ENCODE measurements around the gene TFPI. TPM values are rescaled to one million over a fixed set of nuclear protein-coding genes. Genes with fewer than 3 reads are reported as not detected.

The TFPI gene
- polyA plus RNA-seq, 2 of the 4 experiments (the other 2 are of a cell fraction), result 14.3 to 104 TPM

- WGBS (ENCODE audit: missing lambda C conversion rate), result 34% methylated on average over 1 of the region's 1 CpG
- ATAC-seq (peak in 1 of 2 experiments; percentile 9; a peak in 1 of 6 replicates), DNase-seq (ENCODE audit: low read depth in 1 of 2, low spot score in 1 of 2) (no peak), FAIRE-seq (no peak)
- ChIA-PET CTCF (interaction anchor here (0.7 to 8.7 kb wide), 4 partner anchors 15 to 51 kb away, joined by 3 to 56 read pairs (median 15); no protein-coding TSS in a partner anchor), POLR2A (no interaction called here)
- no peak for TF ChIP-seq EHMT2 (IDR thresholded peaks at IDR 0.05; ENCODE audit: low read depth)
- no peak for TF ChIP-seq HES2 (IDR thresholded peaks at IDR 0.05)
- no peak for TF ChIP-seq KDM5A (IDR thresholded peaks at IDR 0.05)
- TF ChIP-seq CEBPB (IDR thresholded peaks at IDR 0.05), result no peak
- no peak for TF ChIP-seq FOSB (CRISPR knock-in tag; IDR thresholded peaks at IDR 0.05)
- no peak for TF ChIP-seq RFX5 (IDR thresholded peaks at IDR 0.05)
- TF ChIP-seq FOXS1 (CRISPR knock-in tag; IDR thresholded peaks at IDR 0.05), result no peak
- TF ChIP-seq ESRRA (IDR thresholded peaks at IDR 0.05; ENCODE audit: borderline replicate concordance, low read length), result no peak
- TF ChIP-seq TP53 (CRISPR knock-in tag; IDR thresholded peaks at IDR 0.05), result no peak
- TF ChIP-seq NFE2L2 (conservative IDR thresholded peaks at IDR 0.05; ENCODE audit: low read length), result no peak
- peak overlapping the region; percentile 78 to 92 for H3K27ac ChIP-seq
- H3K4me3 ChIP-seq, result peak overlapping the region; percentile 30; the same call in 1 of the 3 replicates
- H3K4me2 ChIP-seq, result peak overlapping the region; percentile 93
- peaks cover 77% of the 10 kb centered on the region for H3K4me1 ChIP-seq
- H3K9me3 ChIP-seq, result no peaks in the 10 kb centered on the region
Observed at GRCh38 chr2:187550857-187551256, 3.4 kb downstream of the TFPI start.

- CTCF ChIA-PET, result interaction anchor here (0.7 to 8.7 kb wide), 4 partner anchors 19 to 51 kb away, joined by 3 to 56 read pairs (median 18); no protein-coding TSS in a partner anchor
- ATAC-seq, result peak in 1 of 2 experiments; percentile 46; a peak in 3 of 6 replicates
- FAIRE-seq, result no peak
- no peak for TF ChIP-seq RNF2 (IDR thresholded peaks at IDR 0.05; ENCODE audit: borderline replicate concordance, low read depth)
- TF ChIP-seq EP300 (IDR thresholded peaks at IDR 0.05), result no peak
- peak; percentile 41; the same call in 1 of the 2 replicates for TF ChIP-seq JUNB (IDR thresholded peaks at IDR 0.05)
- TF ChIP-seq SREBF2 (IDR thresholded peaks at IDR 0.05), result no peak
- TF ChIP-seq JUN (IDR thresholded peaks at IDR 0.05), result peak in 1 of 2 experiments; percentile 78; a peak in 1 of 5 replicates
- TF ChIP-seq GATA3 (IDR thresholded peaks at IDR 0.05; ENCODE audit: borderline replicate concordance), result peak; percentile 48; the same call in 1 of the 2 replicates
- 0 out of 3 replicates have a peak, but pooled peaks have one; percentile 9 for TF ChIP-seq SMC3 (IDR thresholded peaks at IDR 0.05)
- TF ChIP-seq USF2 (IDR thresholded peaks at IDR 0.05), result no peak
- no peak for TF ChIP-seq FOSL2 (IDR thresholded peaks at IDR 0.05)
- peak; percentile 26; the same call in 1 of the 2 replicates for TF ChIP-seq FOSL2 (CRISPR knock-in tag; IDR thresholded peaks at IDR 0.05)
- TF ChIP-seq CEBPB (IDR thresholded peaks at IDR 0.05), result peak; percentile 84 to 88
- TF ChIP-seq FOSB (CRISPR knock-in tag; IDR thresholded peaks at IDR 0.05), result peak; percentile 55; the same call in 1 of the 2 replicates
- WGBS (ENCODE audit: missing lambda C conversion rate), result 0% methylated on average over 3 of the region's 3 CpGs
- H3K4me3 ChIP-seq, result peak overlapping the region; percentile 30; the same call in 2 of the 3 replicates
- peak overlapping the region; percentile 81 to 92 for H3K27ac ChIP-seq
- H3K4me1 ChIP-seq, result peaks cover 75% of the 10 kb centered on the region
- POLR2A ChIA-PET, result interaction anchor here (1.0 to 1.5 kb wide), 3 partner anchors 10 to 50 kb away, joined by 3 to 5 read pairs (median 4); no protein-coding TSS in a partner anchor
- H3K4me2 ChIP-seq, result peak overlapping the region; percentile 93
- no peaks in the 10 kb centered on the region for H3K9me3 ChIP-seq
- no peak for DNase-seq (ENCODE audit: low read depth in 1 of 2, low spot score in 1 of 2)
Observed at GRCh38 chr2:187549951-187550555, 4.2 kb downstream of the TFPI start.

GRCh38 chr2:187549193-187549592 is 5.0 kb downstream of the TFPI start:
- peak overlapping the region; percentile 93 for H3K4me2 ChIP-seq
- H3K4me1 ChIP-seq, result peaks cover 71% of the 10 kb centered on the region
- TF ChIP-seq SREBF2 (IDR thresholded peaks at IDR 0.05) (no peak), TP53 (CRISPR knock-in tag; IDR thresholded peaks at IDR 0.05) (no peak), HEYL (CRISPR knock-in tag; IDR thresholded peaks at IDR 0.05) (no peak), RNF2 (IDR thresholded peaks at IDR 0.05; ENCODE audit: borderline replicate concordance, low read depth) (no peak), ATOH8 (CRISPR knock-in tag; IDR thresholded peaks at IDR 0.05; ENCODE audit: low read depth) (no peak), NR3C1 (IDR thresholded peaks at IDR 0.05) (no peak)
- ChIA-PET POLR2A (interaction anchor here (1.0 to 1.5 kb wide), 3 partner anchors 9 to 49 kb away, joined by 3 to 5 read pairs (median 4); no protein-coding TSS in a partner anchor), CTCF (interaction anchor here (2.4 to 8.7 kb wide), 3 partner anchors 32 to 50 kb away, joined by 8 to 56 read pairs (median 27); no protein-coding TSS in a partner anchor)
- peak overlapping the region; percentile 69 to 92 for H3K27ac ChIP-seq
- peak overlapping the region; percentile 9; the same call in 1 of the 3 replicates for H3K4me3 ChIP-seq
- FAIRE-seq (no peak), DNase-seq (ENCODE audit: low read depth in 1 of 2, low spot score in 1 of 2) (no peak), ATAC-seq (no peak)
- no peaks in the 10 kb centered on the region for H3K9me3 ChIP-seq

All from A549 (cell line).